LNCAP (cell line): ENCODE measurements around the gene WAC.

Experiments
- TF ChIP-seq, protein P1 (sequence below): fragments of 450-650 bp; IDR thresholded peaks from 2 replicates; pipeline ENCODE4 v1.5.1; 2017; ENCODE audit warnings: mild to moderate bottlenecking

WAC gene

GRCh38 chr10:28554009-28554408 is 21.1 kb downstream of the WAC start:
- TF ChIP-seq, protein P1, sequence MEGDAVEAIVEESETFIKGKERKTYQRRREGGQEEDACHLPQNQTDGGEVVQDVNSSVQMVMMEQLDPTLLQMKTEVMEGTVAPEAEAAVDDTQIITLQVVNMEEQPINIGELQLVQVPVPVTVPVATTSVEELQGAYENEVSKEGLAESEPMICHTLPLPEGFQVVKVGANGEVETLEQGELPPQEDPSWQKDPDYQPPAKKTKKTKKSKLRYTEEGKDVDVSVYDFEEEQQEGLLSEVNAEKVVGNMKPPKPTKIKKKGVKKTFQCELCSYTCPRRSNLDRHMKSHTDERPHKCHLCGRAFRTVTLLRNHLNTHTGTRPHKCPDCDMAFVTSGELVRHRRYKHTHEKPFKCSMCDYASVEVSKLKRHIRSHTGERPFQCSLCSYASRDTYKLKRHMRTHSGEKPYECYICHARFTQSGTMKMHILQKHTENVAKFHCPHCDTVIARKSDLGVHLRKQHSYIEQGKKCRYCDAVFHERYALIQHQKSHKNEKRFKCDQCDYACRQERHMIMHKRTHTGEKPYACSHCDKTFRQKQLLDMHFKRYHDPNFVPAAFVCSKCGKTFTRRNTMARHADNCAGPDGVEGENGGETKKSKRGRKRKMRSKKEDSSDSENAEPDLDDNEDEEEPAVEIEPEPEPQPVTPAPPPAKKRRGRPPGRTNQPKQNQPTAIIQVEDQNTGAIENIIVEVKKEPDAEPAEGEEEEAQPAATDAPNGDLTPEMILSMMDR: no peak

GRCh38 chr10:28554952-28555351 is 22.0 kb downstream of the WAC start:
- TF ChIP-seq, protein P1: no peak

DNA sequence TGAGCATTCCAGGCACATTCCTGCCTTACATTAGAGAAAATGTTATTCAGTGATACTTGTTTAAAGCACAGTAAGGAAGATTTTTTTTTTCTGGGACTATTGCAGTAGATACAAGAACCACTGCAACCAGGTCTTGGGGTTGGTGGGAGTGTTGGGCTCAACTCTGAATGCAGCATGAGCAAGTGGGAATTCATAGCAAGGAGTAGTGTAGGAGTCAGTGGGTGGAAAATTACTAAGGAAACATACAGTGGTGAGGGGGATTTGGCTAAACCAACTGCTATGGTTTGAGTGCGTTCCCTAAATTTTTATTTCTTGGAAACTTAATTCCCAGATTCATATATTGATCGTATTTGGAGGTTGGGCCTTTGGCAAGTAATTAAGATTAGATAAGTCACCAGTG is 22.4 kb downstream of the WAC start:
- TF ChIP-seq, protein P1: no peak

DNA sequence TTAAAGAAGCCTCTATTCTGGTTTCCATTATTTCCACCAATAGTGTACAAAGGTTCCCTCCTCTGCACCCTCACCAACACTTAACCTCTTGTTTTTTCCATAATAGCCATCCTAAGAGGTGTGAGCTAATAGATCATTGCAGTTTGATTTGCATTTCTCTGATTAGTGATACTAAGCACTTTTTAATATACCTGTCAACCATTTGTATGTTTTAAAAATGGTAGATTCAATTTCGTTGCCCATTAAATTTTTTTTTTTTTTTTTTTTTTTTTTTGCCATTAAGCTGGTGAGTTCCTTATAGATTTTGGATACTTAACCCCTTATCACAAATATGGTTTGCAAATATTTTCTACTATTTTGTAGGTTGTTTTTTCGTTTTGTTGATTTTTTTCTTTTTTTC is 23.2 kb downstream of the WAC start:
- TF ChIP-seq, protein P1: no peak

GRCh38 chr10:28558186-28558585 is 25.3 kb downstream of the WAC start:
- TF ChIP-seq, protein P1: no peak

DNA sequence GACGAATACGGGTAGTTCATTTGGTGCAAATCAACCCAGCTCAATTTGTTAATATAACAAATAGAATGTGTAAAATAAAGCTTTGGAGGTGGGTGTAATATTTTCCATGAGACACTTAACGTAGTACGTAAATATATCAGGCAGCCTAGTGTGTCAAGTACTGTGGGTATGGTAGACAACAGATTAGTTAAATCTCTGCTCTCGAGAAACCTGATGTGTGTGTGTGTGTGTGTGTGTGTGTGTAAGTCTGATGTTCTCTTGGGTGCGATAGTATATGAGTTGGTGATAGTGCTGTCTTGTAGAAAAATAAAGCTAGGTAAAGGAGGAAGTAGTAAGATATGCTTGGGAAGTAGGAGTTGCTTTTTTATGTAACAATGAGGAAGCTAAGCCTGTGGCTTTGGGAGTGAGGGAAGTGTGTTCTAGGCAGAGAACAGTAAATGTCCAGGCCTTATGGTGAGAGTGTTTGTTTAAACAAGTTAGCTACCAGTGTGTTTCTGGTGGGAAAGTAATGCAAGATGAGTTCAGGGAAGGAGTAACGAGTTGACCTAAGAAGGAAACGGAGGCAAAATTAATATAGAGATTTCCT is 26.1 kb downstream of the WAC start:
- TF ChIP-seq, protein P1: no peak

DNA sequence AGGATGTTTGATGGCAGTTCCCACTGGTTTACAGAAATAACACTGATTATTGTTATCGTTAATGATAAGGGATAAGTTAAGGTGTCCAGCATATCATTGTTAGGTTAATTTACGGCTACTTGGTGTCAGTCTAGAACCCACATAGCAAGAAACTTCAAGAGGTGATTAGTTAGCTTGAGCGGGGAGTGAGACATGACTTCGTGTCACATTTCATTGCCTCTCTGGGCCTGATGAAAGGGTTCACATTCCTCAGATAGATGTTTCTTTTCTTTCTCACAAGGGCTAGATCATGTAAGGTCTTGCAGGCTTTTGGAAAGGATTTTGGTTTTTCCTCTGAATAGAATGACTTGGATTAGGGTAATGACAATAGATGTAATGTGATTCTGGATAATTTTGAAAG is 26.7 kb downstream of the WAC start:
- TF ChIP-seq, protein P1: no peak

GRCh38 chr10:28560617-28561016 is 27.7 kb downstream of the WAC start:
- TF ChIP-seq, protein P1: no peak
